Fibroblast of skin of left biceps (primary cell): ENCODE results near the gene WLS.
A peak's percentile ranks its signal among the peaks of the same experiment; 100 is the strongest.

ENCODE experiments used
- DNase-seq, 2 experiments: peaks; one replicate each; pipeline ENCODE4 v3.0.0-alpha.2; 2013; ENCODE audit warnings: low read depth in 2 of 2

WLS gene

GRCh38 chr1:68228851-68229250 is 3.5 kb downstream of the WLS start:
- no peak for DNase-seq

GRCh38 chr1:68227598-68227997 is 4.7 kb downstream of the WLS start:
- DNase-seq, result no peak

DNA sequence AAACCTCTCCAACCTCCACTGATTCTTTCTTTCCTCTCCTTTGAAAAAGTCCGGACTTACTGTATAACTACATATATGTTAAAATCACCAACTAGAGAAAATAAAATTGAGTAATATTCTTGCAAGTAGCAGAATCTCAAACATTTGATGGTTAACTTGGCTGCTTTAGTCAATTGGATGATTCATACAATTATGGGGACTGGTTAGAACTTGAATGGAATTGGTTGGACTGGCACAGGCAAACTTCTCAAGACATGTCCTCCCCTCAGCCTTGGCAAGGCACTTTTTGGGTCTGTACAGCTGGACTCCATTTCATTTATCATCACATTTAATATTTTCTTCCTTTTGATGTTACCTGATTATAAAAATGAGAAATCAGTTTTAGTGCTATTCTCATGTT is 6.5 kb downstream of the WLS start:
- no peak for DNase-seq

- no peak for DNase-seq
Measured at GRCh38 chr1:68223687-68224086, 8.6 kb downstream of the WLS start.

- no peak for DNase-seq
Measured at GRCh38 chr1:68221980-68222373, 10.3 kb downstream of the WLS start.

DNA sequence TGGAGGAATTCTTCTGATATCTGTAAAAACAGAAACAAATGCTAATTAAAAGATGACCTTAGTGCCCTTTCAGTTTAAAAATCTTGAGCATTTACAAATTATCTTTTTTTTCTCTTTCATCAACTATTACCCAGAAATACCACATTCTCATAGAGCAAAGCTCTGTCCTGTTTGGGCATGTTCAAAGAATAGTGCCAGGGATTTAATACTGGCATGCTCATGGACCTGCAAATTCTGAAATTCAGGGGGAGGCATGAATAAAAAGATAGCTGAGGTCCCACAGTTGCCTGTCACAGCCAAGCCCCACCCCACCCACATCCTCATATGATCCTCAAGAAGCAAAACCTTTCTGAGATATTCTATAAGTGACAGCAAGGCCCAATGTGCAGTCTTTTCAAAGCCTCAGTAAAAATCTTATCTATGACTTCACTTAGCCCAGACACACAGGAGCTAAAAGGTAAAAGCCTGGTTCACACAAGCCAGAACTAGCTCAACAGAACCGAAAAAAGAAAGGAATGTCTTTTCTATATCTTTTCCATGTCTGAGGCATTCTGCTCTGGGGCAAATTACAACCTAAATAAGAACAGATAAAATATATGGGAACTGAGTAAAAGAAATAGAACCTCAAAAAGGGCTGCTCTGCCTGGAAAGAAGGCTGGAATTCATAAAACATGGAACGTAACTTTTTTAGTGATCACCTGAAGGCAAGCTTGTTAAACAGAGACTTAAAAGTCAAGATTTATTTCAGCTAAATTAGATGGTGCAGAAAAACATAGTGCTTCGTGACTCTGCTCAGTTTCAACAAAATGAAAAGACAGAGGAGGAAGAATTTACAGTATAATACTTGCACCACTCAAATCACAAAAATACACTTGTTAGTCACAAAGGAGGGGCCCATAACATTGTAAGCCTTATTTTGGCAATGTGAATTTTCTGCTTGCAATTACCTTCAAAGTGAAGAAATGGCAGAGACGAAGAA is 11.0 kb downstream of the WLS start:
- DNase-seq, result no peak

GRCh38 chr1:68220420-68220819 is 11.9 kb downstream of the WLS start:
- DNase-seq, result no peak

- no peak for DNase-seq
Measured at GRCh38 chr1:68218490-68218889, 13.8 kb downstream of the WLS start.

DNA sequence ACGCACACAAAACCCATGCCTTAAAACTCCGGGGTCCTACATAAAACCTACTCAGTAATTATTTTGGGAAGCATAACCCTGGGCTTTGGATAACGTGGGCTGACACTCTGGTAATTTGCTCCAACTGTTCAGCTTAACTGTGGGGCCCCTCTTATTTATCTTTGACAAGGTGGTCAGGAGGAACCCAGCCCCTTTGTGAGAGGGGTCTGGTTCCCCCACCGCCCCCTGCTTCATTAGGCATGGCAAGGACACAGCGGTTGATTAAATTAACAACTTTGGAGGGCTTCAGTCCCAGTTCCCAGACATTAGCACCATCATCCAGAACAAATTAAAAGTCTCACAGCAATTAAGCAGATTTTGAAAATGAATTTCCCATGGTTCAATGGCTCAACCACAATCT is 14.7 kb downstream of the WLS start:
- DNase-seq, result no peak

GRCh38 chr1:68217060-68217554 is 15.2 kb downstream of the WLS start:
- no peak for DNase-seq

DNA sequence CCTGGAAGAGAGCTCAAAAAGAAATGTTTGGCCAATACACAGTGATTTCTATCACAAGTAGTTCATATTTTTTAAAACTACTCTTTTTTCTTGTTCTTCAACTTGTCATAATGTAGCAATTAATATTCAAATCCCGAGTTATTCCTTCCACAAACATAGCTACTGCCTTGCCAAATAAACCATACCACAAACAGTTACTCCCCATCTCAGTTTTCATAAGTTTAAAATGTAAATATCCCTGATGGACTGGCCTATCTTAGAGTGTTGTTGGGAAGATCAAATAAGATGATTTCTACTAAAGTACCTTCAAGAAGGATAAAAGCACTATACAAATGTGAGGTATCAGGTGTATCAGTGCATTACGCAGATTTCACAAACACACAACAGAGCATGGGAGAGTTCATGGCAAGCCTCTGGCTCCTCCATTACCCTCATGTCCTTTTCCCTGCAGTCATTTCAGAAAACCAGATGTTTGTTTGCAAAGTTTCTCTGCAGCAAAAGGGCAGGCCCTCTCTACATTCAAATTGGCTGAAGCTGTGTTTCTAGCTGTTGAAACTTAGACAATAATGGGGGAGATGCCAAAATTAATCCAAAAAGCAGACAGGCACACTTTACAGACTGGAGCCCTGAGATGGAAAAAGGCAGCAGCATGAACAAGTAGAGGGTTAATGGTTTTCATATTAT is 16.1 kb downstream of the WLS start:
- no peak for DNase-seq

- DNase-seq, result no peak
Measured at GRCh38 chr1:68213843-68214242, 18.5 kb downstream of the WLS start.

DNA sequence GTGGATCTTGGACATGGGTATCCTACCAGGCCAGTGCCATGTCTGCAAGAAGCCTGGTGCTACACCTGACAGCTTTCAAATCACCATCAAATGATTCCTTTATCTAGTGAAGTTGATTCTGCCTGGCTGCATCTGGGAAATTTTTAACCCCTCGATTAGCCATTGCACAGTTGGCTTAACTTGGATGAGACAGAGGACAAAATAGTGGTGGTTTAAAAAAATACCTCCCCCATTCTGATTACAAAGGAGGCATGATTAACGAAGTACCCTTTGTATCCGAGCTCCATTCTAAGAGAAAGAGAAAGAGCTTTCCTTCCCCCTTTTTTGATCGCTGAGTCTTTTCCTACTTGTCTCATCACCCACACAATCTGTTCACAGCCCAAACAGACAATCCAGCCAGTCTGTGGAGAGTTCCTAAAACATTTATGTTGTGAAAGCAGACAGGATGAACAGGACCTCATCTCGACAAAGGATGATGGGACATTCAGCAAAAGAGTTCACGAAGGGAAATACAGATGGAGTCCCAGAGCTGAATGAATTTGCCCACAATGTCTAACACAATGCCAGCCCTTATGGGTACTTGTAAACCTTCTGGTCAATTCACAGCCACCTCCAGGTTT is 20.5 kb downstream of the WLS start:
- no peak for DNase-seq

GRCh38 chr1:68210829-68211228 is 21.5 kb downstream of the WLS start:
- DNase-seq, result no peak

GRCh38 chr1:68210027-68210426 is 22.3 kb downstream of the WLS start:
- DNase-seq, result no peak

- no peak for DNase-seq
Measured at GRCh38 chr1:68206848-68207689, 25.3 kb downstream of the WLS start.

- DNase-seq, result no peak
Measured at GRCh38 chr1:68205794-68206358, 26.4 kb downstream of the WLS start.

DNA sequence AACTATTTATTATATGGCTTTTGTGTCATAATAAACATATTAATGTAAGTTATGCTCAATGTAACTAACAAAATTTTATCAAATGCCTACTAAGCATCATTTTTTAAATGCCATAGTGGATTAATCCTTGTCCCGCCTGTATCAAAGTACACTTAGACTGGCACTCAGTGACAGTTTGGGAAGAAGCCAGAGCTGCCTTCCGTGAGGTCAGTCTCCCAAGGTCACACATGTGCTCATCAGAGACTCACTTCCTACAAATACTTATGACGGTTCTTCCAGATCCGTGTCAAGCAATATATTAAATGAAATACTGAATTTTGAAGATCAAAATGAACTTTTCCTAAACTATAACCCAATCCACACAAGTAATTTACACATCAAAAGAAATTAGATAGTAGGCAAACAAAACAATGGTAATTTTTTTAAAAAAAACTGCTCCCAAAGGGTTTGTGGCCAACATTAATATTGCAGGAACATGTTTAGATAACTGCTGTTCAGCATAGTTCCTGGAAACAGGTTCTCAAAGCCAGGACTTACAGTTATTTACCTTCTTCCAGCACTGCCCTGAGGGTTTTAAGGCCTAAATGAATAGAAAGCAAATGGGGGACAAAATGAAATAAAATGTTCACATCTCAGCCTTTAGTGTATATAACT is 27.2 kb downstream of the WLS start:
- no peak for DNase-seq

DNA sequence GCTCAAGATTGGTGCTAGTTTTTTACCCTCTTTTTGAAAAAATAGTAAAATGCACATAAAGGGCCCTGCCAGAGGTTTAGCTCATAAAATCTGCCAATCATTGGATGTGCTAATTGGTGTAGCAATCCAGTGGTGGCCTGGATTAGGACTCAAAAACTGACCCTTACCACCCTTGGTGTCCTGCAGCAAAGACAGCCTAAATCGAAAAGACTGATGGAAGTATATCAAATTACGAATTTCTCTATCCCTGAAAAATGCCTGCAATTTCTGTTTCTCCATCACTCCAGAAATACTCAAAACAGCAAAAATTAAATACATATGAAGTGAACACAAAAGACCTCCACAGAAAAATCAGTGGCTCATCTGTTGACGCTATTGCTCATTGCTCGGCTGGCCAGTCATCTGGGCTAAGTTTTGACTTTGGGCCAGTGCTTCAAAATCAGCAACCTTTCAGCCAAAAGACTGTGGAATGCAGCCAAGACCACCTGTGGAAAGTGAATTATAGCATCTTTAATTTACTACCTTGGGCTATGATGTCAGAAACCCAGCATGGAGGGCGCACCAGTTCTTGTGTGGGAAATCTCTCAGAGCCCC is 30.0 kb downstream of the WLS start:
- peak in 1 of 2 experiments; percentile 59 for DNase-seq

GRCh38 chr1:68201546-68202238 is 30.6 kb downstream of the WLS start:
- DNase-seq, result no peak
